ENCODE data around the gene STRIP2. TPM values are rescaled to one million over a fixed set of nuclear protein-coding genes. Genes with fewer than 3 reads are reported as not detected.
"Not testable (repeated sequence)": the region's sequence is repeated elsewhere in the genome, so short reads cannot be mapped to it uniquely, and the experiment has no call there.

STRIP2 gene, protein sequence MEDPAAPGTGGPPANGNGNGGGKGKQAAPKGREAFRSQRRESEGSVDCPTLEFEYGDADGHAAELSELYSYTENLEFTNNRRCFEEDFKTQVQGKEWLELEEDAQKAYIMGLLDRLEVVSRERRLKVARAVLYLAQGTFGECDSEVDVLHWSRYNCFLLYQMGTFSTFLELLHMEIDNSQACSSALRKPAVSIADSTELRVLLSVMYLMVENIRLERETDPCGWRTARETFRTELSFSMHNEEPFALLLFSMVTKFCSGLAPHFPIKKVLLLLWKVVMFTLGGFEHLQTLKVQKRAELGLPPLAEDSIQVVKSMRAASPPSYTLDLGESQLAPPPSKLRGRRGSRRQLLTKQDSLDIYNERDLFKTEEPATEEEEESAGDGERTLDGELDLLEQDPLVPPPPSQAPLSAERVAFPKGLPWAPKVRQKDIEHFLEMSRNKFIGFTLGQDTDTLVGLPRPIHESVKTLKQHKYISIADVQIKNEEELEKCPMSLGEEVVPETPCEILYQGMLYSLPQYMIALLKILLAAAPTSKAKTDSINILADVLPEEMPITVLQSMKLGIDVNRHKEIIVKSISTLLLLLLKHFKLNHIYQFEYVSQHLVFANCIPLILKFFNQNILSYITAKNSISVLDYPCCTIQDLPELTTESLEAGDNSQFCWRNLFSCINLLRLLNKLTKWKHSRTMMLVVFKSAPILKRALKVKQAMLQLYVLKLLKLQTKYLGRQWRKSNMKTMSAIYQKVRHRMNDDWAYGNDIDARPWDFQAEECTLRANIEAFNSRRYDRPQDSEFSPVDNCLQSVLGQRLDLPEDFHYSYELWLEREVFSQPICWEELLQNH
- 1 to 10 TPM; 2.2 to 3.5 (median 3.4) TPM for polyA plus RNA-seq (ENCODE audit: insufficient read length in 3 of 3)

DNA sequence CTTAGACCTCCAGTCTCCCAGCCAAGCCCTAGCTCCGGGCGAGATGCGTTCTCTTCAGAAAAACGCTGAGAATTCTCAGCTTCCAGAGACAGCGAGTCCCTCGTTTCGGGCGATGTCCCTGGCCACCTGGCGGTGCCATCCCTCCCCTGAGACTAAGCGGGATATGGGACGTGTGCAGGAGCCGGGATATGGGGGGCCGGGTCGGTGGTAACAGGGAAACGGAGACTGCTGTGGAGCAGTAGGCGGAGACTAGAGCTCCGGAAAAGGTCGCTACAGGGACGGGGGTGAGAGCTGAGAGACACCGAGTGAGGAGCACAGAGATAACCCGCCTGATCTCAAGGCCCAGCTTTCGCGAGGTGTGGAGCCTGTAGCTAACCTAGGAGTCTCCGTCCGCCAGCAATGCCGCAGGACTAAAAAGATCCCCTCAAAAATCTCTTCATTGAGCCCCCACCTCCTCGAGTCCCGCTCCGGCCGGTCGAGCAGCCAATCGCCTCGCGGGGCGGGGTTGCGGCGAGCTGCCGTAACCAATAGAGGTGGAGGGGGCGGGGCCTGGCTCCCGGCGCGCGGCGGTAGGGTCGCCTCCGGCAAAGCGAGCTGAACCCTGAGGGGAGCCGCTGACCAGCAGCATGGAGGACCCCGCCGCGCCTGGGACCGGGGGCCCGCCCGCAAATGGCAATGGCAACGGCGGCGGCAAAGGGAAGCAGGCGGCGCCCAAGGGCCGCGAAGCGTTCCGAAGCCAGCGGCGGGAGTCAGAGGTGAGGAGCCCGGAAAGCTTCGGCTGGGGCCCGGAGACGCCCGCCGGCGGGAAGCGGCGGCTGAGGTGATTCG lies at the start of gene STRIP2:
STRIP2 (plus strand) TSS at position 586 of the 828 bp plus-strand sequence; CDS start at position 627, 41 bp downstream.
- peak; percentile 45 to 84 (median 79) for DNase-seq (ENCODE audit: low read depth in 3 of 3, low spot score in 2 of 3)

DNA sequence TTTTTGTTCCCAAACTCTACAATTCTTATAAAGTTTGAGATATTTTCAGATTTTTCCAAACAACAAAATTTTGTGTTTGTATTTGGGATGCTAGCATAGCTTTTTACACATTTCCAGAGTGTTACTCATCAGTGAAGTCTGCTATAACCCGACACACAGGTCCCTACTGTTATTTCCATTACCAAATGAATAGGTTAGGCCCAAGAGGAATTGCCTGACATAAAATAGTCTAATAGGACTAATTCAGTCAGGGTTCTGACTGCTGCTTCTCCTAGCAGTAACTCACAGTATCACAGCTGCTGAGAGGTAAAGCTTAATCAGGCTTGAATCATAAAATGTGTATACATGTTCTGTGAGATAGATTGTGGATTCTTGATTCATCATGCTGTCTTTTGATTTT lies 49.1 kb upstream of the STRIP2 start:
- no peak for DNase-seq (ENCODE audit: low read depth in 3 of 3, low spot score in 2 of 3)

DNA sequence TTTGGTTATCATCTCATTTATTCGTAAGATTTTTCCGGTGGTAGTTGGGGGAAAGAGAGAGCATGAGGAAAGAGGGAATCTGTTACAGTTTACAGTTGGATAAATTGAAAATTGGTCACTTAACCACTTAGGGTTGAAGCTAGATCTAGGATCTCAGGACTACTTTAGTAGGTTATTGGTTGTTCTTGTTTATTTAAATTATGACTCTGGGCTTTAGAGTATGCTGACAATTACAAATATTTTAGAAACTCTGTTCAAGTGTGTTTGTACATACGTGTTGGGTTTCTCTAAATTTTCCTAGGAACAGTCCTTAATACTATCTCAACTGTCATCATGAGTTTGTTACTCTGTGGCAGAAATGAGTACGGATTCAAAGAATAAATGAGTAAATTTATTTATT lies 48.6 kb upstream of the STRIP2 start:
- DNase-seq (ENCODE audit: low read depth in 3 of 3, low spot score in 2 of 3) = no peak

GRCh38 chr7:129386506-129386905 lies 47.7 kb upstream of the STRIP2 start:
- no peak for DNase-seq (ENCODE audit: low read depth in 3 of 3, low spot score in 2 of 3)

DNA sequence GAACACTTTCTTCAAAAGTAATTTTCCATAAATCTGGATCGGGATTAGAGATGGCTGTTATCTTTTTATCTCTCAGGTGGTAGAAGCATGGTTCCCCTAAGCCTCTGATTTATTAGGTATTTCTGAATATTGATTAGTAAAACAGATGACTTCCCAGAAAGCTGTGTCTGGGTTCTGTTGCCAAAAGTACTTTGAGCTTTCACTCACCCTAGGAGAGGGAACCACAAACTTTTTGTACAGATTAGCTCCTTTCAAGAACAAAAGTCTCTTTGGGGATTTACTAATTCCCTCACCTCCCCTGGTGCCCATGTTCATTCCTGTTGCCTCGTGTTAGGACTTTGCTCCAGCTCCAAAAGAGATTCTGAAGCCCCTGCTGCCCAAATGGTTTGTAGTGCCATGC lies 46.7 kb upstream of the STRIP2 start:
- DNase-seq (ENCODE audit: low read depth in 3 of 3, low spot score in 2 of 3) = no peak

DNA sequence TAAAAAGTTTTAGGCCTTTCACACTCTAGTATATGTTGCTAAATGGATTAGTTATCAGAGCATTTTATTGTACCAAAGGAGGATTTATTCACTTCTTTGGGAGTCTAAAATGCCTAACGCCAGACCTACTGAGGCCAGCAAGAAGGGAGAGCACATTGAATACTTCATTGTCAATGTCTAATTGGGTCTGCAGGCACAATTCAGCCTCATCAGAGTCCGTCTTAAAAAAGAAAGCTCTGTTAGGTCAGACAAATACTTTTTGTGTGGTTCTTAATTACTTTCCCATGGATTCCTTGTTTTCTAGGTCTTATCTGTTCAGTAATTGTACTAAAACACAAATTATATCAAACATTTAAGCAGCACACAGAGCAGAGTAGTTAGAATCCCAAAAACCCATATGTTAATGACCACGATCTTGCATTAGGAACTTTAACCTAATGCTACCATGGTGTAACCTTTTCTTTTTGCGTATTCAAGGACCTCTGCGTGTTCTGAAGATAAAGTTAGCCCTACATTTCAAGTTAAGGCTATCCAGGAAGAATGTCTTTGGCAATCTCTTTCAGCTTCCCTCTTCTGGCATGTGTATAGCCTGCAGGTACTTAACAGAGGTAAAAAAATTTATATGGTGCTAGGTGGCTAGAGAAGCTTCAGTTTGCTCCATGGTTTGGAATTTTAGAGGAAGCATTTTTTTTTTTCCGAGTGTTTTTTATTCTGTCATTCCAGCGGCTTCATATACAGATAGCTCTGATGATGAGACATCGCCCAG lies 45.7 kb upstream of the STRIP2 start:
- no peak for DNase-seq (ENCODE audit: low read depth in 3 of 3, low spot score in 2 of 3)

GRCh38 chr7:129389829-129390228 lies 44.4 kb upstream of the STRIP2 start:
- DNase-seq (ENCODE audit: low read depth in 3 of 3, low spot score in 2 of 3) = no peak

DNA sequence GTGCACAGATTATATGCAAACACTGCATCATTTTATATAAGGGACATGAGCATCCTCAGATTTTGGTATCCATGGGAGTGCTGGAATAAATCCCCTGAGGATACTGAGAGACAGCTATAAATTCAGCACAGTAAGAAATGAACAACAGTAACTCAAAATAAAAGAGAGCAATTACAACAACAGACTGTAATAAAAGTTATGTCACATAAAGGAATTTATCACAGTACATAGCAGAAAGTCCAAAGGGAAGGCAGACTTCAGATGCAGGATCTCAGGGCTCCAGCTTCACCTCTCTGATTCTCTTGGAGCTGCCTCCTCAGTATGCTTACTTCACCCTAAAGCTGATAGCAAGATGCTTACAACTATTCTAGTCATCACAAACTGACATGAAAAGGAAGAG lies 43.9 kb upstream of the STRIP2 start:
- DNase-seq (ENCODE audit: low read depth in 3 of 3, low spot score in 2 of 3) = no peak

GRCh38 chr7:129391546-129392171 lies 42.6 kb upstream of the STRIP2 start:
- DNase-seq (ENCODE audit: low read depth in 3 of 3, low spot score in 2 of 3) = no peak

DNA sequence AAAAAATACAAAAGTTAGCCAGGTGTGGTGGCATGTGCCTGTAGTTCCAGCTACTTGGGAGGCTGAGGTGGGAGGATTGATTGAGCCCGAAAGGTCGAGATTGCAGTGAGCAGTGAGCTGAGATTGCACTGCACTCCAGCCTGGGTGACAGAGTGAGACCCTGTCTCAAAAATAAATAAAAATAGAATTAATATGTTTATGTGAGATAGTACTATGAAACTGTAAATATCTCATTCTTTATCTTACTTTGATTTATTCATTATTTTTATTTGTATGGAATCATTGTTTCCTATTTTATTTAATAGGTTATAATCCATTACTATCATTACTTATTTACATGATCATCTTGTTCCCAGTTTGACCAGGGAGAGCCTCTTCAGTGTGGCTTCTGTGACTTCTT lies 41.0 kb upstream of the STRIP2 start:
- DNase-seq (ENCODE audit: low read depth in 3 of 3, low spot score in 2 of 3) = no peak

- no peak for DNase-seq (ENCODE audit: low read depth in 3 of 3, low spot score in 2 of 3)
These were observed 40.1 kb upstream of the STRIP2 start for GRCh38 chr7:129394101-129394500.

DNA sequence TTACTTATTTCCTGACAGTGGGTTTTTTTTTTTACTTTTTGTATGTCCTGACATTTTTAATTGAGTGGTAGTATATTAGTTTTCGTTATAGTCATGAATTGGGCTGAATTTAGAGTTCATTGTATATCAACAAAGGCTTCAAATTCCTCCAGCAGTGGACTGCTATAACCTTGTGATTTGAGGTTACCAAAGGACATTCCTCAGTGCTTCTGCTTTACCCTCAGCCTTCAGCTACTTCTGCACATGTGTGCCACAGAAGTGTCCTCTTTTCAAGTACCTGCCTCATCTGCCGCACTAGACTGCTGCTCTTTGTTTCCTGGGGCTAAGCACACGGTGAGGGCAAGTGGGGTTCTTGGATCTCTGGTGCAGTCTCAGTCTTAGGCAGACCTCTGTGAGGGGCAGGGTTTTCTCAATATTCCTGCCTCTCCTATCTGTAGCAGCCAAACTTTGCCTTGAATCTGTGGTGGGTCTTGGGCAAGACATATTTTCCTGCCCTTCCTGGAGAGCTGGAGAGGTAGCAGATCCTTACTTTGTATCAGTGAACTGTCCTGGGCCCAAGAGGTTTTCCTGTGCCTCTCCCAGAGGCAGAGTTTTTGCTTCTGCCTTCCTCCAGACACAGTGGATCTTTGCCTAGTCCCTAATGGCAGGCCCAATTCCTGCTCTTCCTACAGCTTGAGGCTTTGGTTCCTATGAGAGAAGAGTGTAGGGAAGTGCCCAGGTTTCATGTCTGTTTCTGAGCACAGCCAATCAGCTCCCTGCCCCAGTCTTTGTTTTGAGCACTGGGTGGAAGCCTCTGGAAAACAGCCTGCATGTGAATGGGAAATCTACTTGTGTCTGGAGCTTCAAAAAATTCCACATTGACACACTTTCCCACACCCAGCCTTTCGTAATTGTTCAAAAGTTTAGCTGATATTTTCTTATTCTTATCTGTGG lies 39.0 kb upstream of the STRIP2 start:
- no peak for DNase-seq (ENCODE audit: low read depth in 3 of 3, low spot score in 2 of 3)

GRCh38 chr7:129401228-129401966 lies 32.8 kb upstream of the STRIP2 start:
- DNase-seq (ENCODE audit: low read depth in 3 of 3, low spot score in 2 of 3) = no peak

DNA sequence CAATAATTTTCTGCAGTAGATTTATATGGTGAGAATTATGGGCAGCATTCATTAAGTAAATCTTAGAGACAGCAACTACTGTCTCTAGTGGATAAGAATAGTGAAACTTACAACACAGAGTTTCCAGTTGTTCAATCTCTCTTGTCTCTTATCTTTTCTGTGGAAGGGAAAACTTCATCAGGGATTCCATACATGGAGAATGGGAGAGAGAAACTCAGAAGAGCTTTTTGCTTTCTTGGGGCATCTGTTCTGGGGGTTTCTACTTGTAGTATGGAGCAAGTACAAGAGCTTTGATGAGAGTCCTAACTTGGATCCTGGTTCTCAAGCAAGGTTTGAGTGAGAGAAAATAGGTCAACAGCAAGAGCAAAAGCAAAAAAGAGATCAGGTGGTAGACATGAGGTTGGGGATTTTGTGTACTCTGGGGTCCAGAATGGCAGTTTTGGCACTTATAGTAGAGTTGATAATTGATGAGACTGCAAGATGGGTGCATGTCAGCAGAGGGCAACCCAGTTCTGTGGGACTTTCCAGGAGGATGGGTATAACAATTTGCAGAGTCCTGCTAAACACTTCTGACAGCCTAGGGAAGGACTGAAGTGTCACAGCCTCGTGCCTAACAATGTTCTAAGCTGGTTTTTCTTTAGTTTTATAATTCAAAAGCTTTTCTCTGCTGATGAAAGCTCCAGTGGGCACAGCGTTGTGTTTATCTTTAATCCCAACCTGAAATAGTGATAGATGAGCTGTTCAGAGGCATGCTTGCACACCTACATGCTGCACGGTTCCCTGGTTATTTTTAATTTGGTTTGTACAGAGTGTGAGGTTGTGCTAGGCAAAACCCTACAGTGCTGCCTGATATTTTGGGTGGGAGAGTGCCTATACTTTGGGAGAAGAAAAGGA lies 32.0 kb upstream of the STRIP2 start:
- DNase-seq (ENCODE audit: low read depth in 3 of 3, low spot score in 2 of 3) = no peak

GRCh38 chr7:129405527-129405926 lies 28.7 kb upstream of the STRIP2 start:
- DNase-seq (ENCODE audit: low read depth in 3 of 3, low spot score in 2 of 3) = no peak

- DNase-seq (ENCODE audit: low read depth in 3 of 3, low spot score in 2 of 3) = not testable (repeated sequence)
These were observed 24.0 kb upstream of the STRIP2 start for GRCh38 chr7:129410238-129410637.

- no peak for DNase-seq (ENCODE audit: low read depth in 3 of 3, low spot score in 2 of 3)
These were observed 21.7 kb upstream of the STRIP2 start for GRCh38 chr7:129412501-129412900.

Measured in right renal cortex interstitium (tissue), 3 donors.